ENCODE data around the gene TEN1. TPM values are rescaled to one million over a fixed set of nuclear protein-coding genes. Genes with fewer than 3 reads are reported as not detected.
A peak's percentile ranks its signal among the peaks of the same experiment; 100 is the strongest.

The TEN1 gene
- total and polyA plus RNA-seq, 9 of the 15 experiments (the other 6 are each of a cell fraction or from before 2014, with no cell fraction given), result 1.3 to 25.7 (median 10.1) TPM

- no peak for TF ChIP-seq PTRF (tag; IDR thresholded peaks at IDR 0.05)
- no peak for TF ChIP-seq ZNF444 (CRISPR knock-in tag; IDR thresholded peaks at IDR 0.05)
- TF ChIP-seq LCOR (CRISPR knock-in tag; IDR thresholded peaks at IDR 0.05), result peak; percentile 50
- no peak for TF ChIP-seq ZNF3 (CRISPR knock-in tag; IDR thresholded peaks at IDR 0.05)
- peak; percentile 89 to 93 for TF ChIP-seq MAZ (CRISPR knock-in tag; conservative IDR thresholded peaks at IDR 0.05 in 1 of 2, IDR thresholded peaks at IDR 0.05 in 1 of 2)
- no peak for TF ChIP-seq HDAC3 (IDR thresholded peaks at IDR 0.05; ENCODE audit: borderline replicate concordance, partially characterized antibody)
- TF ChIP-seq CREB1 (IDR thresholded peaks at IDR 0.05), result peak; percentile 44; the same call in 1 of the 2 replicates
- TF ChIP-seq CREB1 (CRISPR knock-in tag; IDR thresholded peaks at IDR 0.05), result peak; percentile 74
- no peak for TF ChIP-seq ZNF239 (CRISPR knock-in tag; IDR thresholded peaks at IDR 0.05)
- TF ChIP-seq U2AF2 (optimal IDR thresholded peaks at IDR 0.05; ENCODE audit: low read depth, low read length), result no peak
- peak; percentile 88 for TF ChIP-seq MAX (CRISPR knock-in tag; IDR thresholded peaks at IDR 0.05)
- TF ChIP-seq ZNF224 (CRISPR knock-in tag; IDR thresholded peaks at IDR 0.05), result no peak
- no peak for TF ChIP-seq GABPB2 (CRISPR knock-in tag; conservative IDR thresholded peaks at IDR 0.05)
- no peak for TF ChIP-seq ZNF668 (CRISPR knock-in tag; IDR thresholded peaks at IDR 0.05)
- no peak for TF ChIP-seq PHF21A (IDR thresholded peaks at IDR 0.05; ENCODE audit: borderline replicate concordance, low read depth)
- no peak for TF ChIP-seq ZNF121 (CRISPR knock-in tag; conservative IDR thresholded peaks at IDR 0.05)
- TF ChIP-seq MLX (CRISPR knock-in tag; conservative IDR thresholded peaks at IDR 0.05), result peak; percentile 46 to 66; a peak in 1 of 4 replicates
- TF ChIP-seq HIVEP1 (CRISPR knock-in tag; IDR thresholded peaks at IDR 0.05), result peak; percentile 41; the same call in 1 of the 2 replicates
- TF ChIP-seq CLOCK (CRISPR knock-in tag; IDR thresholded peaks at IDR 0.05; ENCODE audit: borderline replicate concordance), result no peak
- TF ChIP-seq TEAD1 (CRISPR knock-in tag; IDR thresholded peaks at IDR 0.05), result peak; percentile 33 to 79; a peak in 2 of 4 replicates
- 0 out of 2 replicates have a peak, but pooled peaks have one; percentile 17 for TF ChIP-seq MTA2 (IDR thresholded peaks at IDR 0.05; ENCODE audit: low read depth)
- peak; percentile 90; the same call in 1 of the 2 replicates for TF ChIP-seq AFF4 (CRISPR knock-in tag; IDR thresholded peaks at IDR 0.05)
Observed at GRCh38 chr17:75940727-75941441, 38.2 kb upstream of the TEN1 start, which contains the start of gene FBF1 (continued).
